GM19328 (cell line): ENCODE measurements around the gene ITGA8.
"Not testable (repeated sequence)": the region's sequence is repeated elsewhere in the genome, so short reads cannot be mapped to it uniquely, and the experiment has no call there.

Source experiments
- ATAC-seq: cut with Tn5 transposase; IDR thresholded peaks from one replicate; pipeline ENCODE4 v1.9.1; 2021; ENCODE audit warnings: mild to moderate bottlenecking, moderate library complexity; ENCODE audit not compliant: unreplicated experiment

ITGA8 gene

DNA sequence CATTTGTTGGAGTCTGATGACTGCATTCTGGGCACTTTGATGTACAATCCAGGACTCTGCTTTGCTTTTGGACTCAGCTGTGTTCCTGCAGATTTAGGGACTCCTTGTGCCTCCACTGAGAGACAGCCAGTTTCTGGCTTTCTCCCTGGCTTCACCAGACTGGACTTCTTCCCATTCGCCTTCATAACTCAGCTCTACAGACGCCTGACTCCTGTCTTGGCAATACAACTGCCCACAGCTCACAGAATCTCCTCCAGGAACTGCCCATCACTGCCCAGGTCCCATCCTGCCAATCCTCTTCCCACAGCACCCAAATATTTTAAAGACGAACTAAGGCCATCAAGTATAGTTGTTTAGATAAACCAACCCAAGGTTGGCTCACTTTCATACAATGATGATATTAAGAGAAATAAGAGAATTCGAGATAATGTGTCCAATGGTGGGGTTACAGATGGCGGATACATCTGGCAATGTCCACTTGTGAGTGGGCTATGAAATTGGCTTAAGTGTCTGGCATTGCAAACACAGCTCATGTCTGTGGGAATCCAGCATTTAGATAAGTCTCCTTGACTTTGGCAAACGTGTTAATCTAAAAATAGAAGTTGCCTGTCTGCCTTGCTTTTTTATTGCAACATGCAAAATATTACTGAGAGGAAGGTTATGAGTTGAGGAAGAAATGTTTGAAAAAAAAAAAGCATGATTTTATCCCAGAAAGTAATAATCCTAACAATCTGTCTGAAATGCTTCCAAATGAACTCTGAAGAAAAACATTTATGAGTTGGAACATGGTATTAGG lies 95.1 kb downstream of the ITGA8 start:
- ATAC-seq = no peak

DNA sequence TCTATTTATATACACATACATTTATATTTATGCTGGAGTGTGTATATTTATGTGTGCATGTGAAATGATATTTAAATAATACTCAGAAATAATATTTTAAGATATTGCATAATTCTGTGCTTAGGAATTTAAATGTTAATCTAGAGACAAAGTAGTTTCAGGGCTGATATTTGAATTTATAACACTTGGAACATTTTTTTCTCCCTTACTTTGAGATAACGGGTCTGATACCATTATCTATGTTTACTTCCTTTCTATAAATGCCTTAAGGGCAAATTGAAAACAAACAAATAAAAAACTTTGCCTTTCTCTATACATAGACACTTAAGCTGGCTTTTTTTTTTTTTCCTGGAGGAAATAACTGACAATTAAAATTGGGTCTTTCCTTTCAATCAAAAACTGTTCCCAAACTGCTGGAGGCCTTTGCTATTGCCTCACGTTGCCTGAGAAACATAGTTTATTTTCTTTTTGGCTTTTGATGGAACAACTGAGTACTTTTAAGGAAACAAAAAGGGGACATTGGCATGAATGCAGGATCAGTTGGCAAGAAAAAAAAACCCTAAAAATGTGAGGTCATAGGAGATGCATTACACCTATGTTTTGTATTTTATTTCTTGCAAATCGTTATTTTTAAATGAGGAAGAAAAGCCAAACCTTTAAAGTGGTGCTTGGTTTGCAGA lies 98.7 kb downstream of the ITGA8 start:
- ATAC-seq = no peak

DNA sequence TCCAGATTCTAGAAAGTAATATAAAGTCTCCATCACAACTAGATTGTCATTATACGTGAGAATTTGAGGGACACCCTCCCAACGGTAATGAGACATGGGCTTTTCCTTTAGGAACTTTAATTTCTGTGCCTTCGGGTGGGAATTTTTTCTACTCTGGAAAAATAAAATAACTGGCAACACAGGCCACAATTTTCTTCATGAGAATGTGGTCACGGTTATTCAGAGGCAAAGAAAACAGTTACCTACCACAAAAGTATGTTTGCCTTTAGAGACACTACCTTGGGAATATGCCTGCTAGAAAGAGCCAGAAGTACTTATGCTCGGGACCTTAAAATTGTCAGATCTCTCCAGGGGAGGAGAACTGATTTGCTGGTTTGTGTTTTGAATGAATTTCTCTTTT lies 99.4 kb downstream of the ITGA8 start:
- ATAC-seq = no peak

DNA sequence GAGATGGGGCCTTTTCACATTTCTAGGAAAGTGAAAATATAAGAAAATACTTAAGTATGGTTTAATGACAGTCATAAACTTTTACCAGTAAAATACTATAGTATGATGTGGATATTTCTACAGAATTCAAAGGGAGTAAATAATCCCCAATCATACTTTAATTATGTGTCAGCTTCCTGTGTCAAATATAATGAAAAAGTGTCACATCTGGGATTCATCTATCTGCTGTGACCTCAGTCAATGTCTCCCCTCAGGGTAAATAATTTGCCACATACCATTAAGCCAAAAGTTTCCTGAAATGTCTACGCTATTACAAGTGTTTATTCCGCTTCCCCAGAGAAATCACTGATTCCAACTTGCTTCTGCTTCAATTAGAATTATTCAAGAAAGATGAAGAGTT lies 110.5 kb downstream of the ITGA8 start:
- ATAC-seq = no peak

DNA sequence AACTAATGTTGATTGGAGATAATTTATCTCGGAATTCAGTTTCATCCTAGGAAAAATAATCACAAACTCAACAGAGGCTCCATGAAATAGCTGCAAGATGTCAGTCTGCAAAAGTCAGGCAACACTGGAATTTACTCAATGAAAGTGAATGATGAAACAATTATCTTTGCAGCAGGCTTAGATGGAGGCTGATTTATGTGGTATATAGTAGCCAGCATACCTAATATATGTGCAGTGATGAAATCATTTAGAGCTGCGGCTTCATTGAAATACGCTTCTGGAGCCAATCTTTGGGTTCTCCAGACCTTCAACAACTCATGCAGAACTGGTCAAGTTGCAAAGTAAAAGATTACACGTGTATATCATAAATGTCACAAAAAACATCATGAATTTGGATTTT lies 113.3 kb downstream of the ITGA8 start:
- ATAC-seq = no peak

DNA sequence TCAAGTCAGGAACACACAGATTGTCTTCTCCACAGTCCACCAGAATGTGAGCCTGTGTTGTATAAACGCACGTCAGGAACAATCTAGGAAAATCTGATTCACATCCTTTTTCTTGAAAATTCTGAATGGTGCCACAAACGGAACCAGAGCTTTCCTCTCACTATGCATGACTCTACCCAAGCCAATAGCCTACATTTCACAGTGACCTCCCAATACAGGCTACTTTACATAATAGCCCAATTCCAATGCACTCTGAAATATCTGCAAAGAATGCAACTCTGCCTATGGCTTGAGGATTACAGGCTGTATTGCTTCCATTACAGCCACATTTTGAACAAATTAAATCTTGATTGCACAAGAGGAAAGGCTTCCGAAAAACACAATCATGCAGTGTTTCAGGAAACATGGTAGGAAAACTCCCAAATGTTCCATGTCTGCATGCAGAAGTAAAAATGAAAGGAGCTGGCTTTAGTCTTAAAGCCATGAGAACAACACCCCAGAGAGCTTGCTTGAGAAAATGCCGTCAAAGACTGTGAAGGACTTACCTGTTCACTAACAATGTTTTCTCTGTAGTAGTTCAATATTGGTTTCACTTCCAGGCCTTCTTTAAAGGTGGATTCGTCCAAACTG lies 113.9 kb downstream of the ITGA8 start:
- ATAC-seq = no peak

DNA sequence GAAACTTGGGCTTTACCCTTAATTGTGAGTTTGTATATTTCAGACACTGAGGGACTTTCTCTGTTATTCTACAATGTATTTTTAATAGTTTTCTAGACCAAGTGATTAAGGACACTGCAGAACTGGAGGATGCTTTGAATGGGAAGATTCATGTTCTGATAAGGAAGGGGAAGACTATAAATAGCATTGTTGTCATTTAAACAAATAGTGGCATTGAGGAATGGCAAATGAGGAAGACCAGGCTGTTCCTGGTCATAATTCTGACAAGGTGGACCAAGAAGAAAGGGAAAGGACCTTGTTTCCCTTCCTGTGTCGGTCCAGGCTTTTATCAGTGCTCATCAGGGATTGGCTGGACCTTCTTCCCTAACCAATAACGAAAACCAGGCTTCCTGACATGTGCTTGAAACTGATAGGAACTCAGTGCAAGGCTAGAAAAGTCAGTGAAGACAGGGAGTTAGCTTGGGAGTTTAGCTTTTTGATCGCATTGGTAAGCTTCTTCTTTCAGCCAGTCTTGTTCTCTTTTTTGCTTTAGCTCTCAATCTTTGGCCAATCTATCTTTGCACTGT lies 116.2 kb downstream of the ITGA8 start:
- no peak for ATAC-seq

DNA sequence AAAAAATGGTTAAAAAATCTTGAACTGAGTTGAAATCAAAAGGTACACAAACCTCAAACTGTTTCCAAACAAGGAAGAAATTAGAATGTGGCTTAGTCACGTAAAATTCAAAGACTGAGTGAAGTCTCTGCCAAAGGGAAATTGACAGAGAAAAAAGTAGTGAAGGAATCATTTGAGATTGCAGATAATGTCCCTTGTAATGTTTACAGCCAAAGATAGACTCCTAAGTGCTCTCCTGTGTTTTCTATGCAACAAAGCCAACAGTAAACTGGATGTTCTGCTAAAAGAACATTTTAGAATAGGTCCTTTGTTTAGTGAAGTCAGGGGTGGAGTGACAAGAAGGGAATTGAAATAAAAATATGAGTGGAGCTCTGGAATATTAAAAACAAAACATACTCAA lies 117.9 kb downstream of the ITGA8 start:
- ATAC-seq = no peak

DNA sequence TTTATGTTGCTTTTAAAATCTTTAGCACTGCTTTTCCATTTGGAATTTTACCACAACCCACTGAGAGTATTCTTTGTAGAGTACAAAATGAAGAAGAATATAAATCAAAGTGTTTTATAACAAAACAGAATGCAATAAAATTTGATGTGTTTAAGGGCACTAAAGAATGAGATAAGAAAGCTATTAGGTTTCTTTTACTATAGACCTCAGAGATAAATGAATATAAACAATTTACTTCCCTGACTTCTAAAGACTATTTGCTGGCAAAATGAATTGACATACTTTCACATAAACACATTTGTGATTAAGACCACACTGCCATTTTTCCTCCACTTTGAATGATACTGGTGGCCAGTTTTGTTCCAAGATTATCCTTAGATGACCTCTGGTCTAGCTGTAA lies 124.5 kb downstream of the ITGA8 start:
- no peak for ATAC-seq

DNA sequence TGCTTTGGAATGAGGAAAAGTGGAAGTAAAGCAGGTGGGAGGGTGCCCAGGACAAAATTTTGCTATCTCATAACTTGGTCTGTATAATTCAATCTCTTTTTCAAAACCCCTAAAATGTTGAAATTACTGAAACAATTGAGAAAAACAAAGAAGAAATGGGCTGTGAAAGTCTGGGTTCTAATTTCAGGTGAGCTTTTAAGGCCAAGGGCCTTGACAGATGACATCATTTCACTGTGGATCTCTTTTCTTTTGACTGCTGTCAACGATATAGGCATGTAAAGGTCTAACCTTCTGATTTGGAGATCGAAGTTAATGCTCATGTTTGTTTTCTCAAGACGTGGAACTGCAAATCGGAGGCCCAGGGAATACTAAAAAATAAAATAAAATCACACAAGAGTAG lies 127.8 kb downstream of the ITGA8 start:
- no peak for ATAC-seq

DNA sequence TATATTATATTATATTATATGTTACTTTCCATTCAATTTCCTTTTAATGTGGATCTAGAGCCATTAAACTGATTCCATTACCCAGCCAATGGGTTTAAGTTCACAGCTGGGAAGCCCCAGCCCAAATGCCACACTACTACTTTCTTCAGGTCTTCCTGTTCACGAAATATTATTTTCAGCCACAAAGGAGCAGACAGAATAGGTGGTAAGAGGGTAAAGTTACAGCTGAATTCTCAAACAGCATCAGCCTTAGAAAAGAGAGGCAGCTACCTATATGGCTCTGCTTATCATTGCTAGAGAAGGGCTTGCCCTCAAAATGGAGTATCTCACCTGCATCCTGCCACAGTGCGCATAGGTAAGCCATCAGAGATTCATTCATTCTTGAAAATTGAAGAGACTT lies 128.3 kb downstream of the ITGA8 start:
- no peak for ATAC-seq

DNA sequence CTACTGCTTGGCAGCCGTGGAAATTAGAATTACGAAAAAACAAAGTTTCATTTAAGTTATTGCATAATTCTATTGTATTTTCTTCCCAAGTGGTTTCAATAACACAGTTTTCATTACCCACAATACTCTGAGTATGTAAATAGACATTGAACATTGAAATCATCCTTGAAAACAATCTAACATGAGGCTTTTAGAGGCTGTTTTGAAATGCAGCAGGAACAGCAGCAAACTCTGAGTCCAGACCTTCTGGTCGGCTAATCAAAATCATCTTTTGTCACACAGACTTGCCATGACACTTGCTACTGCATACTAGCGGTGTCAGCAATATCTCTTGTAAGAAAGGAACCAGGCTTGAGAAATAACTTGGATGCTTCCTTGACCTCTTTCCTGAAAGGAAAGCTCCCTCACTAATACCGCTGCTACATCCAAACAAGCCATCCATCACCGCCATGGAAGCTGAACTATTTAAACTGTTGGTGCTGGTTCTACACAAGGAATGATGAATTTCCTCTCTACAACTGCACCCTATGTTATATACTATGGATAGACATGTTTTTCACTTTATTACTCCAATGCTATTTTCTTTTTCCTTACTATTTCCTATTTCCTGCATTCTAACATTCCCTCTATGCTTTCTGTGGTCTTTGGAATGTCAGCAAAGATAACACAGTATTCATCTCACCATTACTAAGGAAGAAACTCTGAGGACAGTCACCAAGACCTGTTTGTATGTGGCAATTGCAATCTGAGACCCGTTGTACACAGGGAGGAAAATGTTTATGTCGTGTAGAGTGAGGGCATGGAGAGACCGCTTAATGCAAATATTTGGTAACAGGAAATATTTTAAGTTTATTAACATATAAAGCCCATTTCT lies 130.8 kb downstream of the ITGA8 start:
- no peak for ATAC-seq

DNA sequence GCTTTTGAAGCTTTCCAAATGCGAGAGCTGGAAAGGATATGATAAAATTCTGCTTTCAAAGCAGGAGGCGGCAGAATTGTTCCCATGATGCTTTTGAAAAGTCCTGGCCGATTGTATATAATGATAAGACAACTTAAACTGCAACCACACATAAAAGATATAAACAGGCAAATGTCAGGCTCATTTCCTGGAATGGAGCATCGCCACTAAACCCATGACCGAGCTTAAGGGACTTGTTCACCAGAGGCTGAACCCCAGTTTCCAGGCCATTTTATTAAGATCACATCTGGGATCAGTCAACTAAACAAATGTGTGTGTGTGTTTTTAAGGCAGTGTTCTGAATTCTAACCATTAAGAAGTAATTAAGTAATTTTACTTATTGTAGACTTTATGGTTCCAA lies 131.6 kb downstream of the ITGA8 start:
- ATAC-seq = no peak

DNA sequence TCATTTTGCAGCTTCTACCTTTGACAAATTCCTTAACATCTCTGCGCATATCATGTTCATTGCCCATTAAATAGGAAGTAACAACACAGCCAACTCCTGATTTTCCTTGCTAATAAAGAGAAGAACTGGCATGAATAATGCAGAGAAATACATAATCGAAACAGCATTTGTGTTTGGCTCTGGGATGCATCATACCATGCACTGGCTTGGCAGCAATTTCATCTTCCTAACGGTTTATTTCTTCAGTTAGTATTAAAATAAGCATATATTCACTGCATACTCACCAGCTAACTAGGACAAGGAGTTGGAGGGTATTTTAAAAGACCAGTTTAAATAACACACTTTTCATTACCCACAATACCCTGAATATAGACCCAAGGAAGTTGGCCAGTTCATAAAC lies 132.5 kb downstream of the ITGA8 start:
- no peak for ATAC-seq

DNA sequence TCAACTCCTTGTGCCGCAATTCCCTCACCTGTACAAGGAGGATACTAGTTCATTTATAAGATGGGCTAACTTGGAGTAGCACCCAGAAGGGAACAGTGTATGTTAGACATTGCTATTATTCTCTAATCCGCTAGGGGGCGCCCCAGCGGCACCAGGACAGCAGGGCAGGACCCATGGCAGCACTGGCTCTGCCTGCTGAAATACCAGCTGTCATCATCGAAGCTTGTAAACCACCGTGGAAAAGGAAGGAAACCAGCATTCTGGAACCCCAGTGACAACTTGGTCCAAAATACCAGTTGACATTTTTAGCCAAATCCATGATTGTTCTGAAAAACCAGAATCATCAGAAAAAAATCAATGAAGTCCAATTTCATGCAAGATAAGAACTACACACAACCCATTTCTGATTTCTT lies 134.4 kb downstream of the ITGA8 start:
- no peak for ATAC-seq

DNA sequence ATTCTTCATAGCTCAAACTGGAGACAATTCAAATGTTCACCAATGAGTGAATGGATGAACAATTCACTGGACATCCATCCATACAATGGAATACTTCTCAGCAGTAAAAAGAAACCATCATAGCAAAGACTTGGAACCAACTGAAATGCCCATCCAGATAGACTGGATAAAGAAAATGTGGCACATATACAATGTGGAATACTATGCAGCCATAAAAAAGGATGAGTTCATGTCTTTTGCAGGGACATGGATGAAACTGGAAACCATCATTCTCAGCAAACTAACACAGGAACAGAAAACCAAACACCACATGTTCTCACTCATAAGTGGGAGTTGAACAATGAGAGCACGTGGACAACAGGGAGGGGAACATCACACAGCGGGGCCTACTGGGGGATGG lies 136.8 kb downstream of the ITGA8 start:
- not testable (repeated sequence) for ATAC-seq

DNA sequence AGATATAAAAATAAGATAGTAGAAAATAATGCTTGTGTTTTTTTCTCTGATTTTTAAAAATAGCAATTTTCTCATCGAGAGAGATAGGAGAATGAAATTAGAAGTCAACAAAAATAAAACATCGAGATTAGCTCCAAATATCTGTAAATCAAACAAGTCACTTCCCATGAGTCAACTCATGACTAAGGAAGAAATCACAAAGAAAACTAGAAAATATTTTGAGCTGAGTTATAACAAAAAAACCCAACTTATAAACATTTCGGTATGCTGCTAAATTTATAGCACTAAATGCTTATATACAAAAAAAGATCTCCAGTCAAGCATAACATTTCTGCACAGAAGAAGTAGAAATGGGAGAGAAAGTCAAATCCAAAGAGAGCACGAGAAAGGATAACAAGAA lies 140.1 kb downstream of the ITGA8 start:
- ATAC-seq = no peak

DNA sequence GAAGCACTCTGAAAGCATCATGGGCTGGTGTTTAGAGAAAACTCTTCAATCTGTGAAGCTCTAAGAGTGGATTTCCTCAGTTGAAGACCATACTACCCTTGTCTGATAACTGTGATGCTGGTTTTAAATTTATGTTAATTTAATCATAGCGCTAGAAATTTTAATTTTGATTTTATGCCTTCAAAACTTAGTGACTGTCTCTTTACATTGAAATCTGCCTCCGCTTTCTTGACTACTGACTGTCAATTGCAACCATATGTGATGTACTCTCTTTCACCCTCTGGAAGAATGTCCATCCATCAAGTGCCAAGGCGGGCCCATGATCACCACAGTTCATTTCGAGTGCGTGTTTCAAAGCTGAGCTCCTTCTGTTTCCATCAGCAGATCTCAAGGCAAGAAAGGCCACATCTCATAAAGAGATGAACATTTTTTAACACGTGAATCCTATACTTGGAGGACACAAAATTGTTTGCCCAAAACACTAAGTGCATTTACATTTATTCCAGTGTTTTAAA lies 147.1 kb downstream of the ITGA8 start:
- no peak for ATAC-seq

DNA sequence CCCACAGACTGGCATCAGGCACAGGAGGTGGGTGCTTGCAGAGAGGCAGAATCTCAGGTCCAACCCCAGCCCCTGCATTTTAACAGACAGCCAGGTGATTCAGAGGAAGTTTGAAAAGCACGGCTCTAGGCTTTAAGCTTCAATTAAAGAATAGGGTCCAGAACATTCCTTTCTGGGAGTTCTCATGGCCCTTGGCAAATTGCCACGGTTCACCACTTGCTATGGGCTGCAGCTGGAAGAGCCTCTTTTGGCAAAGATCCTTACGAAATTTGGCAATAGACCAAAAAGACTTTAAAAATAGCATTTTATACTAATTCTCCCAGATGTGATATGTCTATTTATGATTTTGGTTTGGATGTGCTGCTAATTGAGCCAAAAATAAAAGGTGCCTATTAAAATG lies 148.1 kb downstream of the ITGA8 start:
- ATAC-seq = no peak

DNA sequence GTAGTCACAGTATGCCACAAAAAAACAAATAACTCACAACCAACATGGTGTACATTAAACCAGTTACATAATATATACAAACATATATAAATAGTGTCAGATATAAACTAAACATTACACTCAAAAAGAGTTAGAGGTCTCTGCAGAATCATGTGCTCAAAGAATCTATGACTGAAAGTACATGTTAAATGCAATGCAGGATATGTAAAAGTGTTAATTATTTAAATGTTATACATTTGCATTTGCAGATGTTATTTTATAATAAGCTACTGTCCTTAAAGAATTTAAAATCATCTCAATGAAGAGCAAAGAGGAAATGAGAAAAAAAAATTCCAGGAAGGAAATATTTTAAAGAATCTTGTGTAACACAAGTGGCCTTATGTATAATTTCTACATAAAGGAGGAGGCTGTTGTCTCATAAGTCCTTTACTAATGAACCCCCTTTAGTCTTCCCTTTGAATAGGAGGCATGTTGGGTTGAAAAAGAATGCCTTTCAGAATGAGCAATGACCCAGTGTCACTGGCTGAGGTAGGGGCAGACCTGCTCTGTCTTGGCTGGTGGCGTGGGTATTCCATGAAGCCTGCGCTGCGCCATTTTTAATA lies 148.9 kb downstream of the ITGA8 start:
- no peak for ATAC-seq
